Stimulated activated CD8-positive, alpha-beta memory T cell treated with anti-CD3 and anti-CD28 coated beads, Interleukin-7, amount 100 ng/mL, for 24 hours (primary cell): ENCODE results near the gene TRPV5.

ENCODE experiments used
- DNase-seq: peaks from one replicate; pipeline ENCODE4 v3.0.0-alpha.2; 2020; ENCODE audit warnings: low read depth

The TRPV5 gene

DNA sequence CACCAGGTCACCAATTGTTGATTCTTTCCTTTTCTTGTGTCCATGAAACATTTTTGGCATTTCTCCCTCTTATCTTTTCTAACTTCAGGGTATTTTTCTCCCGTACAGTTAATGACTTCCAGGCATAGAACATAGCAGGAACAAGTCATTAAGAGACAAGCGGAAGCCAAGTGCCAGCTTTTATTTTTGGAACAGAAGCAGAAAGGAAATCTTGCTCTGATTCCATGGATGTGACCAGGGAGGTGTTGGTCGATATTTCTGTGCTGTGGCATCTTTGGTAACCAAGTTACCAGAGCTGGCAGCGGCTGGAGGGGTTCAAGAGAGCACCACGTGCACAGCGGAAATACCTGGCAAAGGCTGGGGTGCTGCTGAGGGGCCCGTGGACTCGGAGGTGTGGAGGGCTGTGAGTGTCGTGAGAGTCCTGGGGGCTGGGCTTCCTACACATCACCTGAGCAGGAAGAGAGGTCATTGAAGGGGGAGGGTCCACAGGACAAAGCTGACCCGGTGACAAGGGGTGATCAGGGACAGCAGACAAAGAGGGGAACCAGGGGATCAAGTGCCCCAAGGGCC, 7.5 kb upstream of the TRPV5 start:
- DNase-seq = no peak

DNA sequence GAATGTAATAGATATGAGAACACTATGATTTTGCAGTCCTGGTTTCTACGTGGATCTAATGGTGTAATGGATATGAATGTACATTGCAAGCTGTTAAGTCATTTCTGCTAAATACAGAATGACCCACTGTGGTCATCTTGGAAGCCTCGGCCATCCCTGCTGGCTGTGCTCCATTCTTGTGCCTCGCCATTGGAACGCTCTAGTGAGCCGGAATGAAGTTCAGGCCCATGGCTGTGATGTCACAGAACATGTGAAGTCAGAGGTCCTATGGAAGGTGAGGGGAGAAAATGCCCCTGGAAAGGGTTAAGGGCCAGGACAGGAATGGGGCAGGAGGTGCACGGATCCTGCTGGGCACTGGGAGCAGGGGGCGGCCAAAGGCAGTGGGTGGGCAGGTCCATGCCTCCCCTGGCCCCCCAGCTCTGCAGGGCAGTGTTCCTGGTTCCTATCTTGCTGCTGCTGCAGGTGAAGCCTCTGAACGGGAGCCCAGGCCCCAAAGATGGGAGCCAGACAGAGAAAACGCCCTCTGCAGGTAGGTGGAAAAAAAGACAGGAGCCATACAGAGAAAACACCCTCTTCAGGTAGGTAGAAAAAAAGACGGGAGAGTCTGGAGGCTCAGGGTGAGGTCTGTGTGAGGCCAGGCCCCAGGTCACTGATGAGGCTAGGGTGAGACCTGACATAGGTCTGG, 5.8 kb upstream of the TRPV5 start, which contains the start of gene LLCFC1:
TSS of gene LLCFC1 (plus strand) at position 259 of the 685 bp plus-strand sequence. CDS start at position 397, 138 bp downstream.
- no peak for DNase-seq

DNA sequence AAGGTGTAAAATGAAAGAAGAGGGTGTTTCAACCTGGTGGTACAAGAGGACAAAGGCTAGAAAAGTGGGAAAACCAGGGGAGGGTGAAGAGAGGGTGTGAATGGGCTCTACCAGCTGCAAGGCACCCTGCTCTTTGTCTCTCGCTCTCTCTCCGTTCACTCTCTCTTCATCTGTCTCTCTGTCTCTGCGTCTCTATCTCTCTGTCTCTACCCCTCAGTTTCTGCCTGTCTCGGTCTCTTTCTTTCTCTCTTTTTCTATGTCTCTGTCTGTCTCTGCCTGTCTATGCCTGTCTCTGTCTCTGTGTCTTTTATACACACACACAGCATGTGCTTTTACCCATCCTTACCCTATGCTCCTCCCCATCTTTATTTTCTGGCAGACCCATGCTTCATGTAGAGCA, 5.1 kb upstream of the TRPV5 start:
- DNase-seq = no peak

DNA sequence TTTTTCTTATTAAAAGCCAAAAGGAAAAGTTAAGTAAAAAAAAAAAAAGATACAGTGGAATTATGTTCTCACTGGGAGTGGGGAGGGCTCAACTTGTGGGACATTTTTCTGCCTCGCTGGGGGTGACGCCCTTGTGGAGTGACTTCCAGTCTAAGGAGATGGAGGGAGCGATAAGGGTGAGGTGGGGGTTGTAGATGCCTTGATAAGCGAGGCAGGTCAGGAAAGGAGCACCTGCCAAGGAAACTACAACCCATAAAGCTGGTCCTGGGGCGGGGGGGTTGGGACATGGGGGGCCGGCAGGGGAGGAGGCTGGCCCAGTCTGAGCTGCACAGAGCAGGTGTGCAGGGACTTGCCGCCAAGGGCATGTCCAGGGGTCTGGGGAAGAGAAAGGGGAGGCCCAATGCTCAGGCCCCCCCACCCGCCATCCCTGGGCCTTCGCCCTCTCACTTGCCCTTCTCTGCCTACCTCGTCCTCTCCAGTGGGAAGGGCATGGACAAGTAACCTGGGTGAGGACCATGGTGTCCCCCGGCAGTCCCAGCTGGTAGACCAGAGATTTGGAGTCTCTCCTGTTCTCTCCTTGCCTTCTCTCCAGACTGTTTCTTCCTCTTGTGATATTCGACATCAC, 2.5 kb upstream of the TRPV5 start:
- no peak for DNase-seq

DNA sequence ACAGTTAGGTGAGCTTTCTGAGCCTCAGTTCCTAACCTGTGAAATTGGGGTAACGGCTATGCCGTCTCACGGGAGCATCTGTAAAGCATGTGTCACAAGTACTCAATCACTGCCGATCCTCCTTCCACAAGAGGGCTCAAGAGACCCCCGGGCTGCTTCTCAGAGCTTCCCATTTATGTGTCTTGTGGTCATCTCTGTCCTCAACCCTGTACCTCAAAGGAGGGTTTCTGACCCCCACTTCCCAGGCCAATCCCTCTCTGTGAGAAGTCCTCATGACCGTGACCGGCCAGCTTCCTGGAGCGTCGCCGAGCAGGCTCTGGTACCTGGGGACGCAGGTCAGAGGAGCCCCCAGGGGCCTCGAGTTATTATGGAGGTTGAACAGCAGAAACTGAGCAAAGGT, 510 bp upstream of the TRPV5 start:
- no peak for DNase-seq

DNA sequence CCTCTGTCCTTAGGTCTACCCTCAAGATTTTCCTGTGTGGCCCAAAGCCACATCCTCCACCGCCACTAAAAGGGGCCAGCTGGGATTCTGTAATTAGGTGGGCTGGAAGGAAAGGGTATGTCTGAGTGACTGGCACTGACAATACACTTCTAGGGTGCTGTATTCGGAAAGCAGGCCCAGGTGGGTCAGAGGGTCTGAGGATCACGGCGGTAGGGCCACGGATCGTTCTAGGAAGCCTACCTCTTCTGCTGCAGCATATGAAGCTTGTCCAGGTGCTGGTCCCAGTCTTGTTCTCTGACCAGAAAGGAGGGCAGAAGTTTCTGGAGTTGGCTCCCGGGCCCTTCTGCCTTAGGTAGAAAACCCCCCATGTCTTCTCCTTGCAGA, 462 bp downstream of the TRPV5 start:
- no peak for DNase-seq

DNA sequence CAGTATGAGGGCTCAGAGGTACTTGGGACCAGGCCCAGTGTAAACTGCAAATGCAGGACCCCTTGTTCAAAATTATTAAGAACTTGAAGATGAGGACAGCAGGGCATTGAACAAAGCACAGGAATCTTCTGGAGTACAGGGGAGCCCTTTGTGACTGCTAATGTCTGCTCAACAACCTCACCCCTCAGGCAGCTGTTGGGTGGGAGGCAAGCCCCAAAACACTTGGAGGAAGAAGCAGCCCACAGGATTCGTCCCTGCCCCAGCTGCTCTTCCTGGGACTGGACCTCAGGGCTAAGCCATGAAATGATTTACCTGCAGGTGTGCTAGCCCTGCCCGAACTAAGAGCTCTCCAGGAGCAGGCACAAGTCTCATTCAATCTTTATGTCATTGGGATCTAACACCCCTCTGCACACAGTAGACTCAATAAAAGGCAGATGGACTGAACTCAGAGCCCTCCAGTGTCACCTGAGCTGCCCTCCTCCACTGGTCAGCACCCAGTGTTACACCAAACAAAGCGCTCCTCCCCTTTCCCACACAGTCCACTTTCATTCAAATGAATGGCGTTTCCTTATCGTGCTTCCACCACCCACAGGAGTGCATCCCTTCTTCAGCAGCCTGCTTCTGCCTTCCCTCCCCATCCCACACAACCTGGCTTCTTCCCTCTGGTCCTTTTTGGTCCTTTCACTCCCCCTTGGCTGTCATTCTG, 1.0 kb downstream of the TRPV5 start:
- DNase-seq = no peak

DNA sequence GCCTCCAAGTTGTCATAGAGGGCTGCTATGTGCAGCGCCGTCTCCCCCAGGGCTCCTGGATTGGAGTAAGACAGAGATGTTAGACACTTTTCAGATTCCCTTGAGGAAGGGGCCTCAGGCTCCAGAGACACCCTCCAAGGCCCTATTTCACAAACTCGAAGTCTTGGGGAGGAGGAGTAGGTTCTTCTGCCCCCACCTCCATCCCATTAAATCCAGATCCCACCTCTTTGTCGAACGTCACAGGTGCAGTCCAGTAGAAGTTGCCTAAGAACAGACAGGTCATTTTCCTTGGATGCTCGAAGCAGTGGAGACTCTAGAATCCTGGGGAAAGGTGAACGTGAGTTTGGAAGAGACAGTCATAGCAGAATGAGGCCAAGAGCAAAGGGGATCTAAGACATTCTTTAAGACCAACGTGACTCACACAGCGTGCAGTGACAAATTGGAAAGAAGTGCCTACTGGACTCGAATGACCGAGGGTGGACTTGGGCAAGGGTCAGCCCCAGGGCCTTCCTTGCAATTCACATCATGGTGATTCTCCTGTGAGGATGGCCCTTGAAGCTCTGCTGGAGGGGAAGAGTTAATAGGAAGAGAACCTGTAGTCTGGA, 3.3 kb downstream of the TRPV5 start:
- no peak for DNase-seq

DNA sequence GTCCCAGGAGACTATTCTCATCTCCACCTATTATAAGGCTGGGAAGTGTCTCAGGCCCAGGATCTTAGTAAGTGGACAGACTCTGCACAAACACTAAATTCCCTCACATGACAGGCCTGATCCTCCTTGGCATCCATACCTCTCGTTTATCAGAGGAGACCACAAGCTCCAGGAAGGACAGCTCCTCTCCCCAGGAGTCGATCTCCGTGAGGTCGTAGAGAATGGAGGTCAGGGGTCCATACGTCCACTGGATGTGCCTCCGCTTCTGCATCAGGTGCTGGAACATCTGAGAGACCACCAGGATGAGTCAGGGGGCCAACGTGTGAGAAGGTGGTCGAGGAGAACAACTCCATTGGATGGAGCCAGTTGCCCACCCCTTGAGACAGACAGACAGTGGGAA, 5.6 kb downstream of the TRPV5 start:
- DNase-seq = no peak

DNA sequence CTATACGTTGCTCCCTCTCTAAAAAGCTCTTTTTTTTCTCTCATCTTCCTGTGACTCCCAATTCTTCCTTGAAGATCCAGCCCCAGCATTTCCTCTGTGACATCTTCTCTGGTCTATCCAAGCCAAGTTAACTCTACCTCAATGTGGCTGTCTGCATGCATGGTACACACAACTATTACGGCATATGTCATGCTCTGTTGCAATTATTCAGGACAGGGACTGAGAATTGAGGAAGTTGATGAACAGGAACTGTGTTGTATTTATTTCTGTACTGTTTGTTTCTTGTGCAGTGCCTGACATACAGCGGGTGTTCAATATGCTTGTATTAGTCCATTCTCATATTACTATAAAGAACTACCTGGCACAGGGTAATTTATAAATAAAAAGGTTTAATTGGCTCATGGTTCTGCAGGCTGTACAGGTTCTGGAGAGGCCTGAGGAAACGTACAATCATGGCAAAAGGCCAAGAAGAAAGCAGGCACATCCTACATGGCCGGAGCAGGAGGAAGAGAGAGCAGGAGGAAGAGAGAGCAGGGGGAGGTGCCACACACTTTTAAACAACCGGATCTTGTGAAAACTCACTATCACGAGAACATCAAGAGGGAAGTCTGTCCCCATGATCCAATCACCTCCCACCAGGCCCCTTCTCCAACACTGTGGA, 6.3 kb downstream of the TRPV5 start:
- no peak for DNase-seq

DNA sequence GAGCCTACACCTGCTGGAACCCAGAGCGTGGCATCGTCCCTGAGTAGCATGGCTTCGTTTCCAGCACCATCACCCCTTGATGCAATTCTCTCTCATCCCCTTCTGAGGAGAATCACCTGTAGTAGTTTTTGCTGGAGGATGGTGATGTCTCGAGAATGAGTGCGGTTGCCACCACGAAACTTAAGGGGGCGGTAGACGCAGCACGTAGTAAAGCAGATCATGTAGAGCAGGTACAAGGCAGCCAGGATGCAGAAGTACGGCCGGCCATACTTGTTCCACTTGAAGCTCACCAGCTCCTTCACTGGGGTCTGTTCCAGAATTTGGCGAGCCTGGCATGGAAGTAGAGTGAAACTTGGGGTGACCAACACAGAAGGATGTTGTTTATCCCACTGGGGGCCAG, 8.1 kb downstream of the TRPV5 start:
- no peak for DNase-seq

DNA sequence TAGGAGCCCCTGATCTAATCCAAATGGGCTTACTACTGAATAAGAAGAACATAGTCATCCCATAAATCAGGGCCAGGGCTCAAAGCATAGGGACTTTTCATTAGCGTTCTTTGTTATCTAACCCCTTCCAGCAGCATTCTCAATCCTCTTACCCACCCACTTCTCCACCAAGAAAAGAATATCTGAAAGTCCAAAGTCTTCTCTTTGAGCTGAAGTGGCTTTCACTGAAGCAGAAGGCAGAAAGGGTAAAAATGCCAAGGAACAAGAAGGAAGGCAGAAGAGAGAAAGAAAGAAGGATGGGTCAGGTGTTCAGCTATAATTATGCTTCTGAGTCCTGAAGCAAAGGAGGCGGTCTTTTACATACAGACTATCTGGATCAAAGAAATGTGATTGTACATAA, 10.2 kb downstream of the TRPV5 start:
- no peak for DNase-seq

DNA sequence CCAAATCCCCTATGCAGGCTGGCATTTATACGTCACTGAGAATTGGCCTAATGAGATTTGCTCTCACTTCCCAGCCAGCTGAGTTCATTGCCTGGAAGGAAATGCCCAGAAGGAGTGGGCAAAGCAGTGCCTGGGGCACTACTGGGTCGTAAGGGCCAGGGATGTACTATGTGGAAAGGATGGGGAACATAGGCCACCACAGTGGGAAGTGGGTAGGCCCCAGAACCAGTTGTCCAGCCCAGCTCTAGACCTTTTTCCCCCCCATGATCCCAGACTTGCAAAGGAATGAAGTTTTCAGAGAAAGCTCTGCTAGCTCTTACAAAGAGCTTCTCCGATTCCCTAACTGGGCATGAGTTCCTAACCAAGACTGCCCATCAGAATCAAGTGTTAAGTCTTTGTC, 13.9 kb downstream of the TRPV5 start:
- no peak for DNase-seq

DNA sequence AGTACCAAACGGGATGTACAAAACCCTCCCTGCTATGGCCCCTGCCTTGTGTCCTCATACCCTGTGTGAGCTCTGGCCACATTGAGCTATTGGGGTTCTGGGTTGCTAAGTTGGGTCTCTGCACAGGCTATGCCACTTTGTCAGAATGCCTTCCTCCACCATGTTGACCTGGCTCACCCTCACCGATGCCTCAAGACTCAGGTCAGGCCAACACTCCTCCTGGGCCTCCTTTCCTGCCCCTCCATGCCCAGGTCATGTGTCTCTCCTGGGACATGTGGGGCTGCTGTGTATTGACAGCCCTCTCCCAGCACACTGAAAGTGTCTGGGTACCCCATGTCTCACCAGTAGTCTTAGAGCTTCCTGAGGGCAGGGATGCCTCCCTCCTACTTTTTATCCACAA, 14.6 kb downstream of the TRPV5 start:
- DNase-seq = no peak

DNA sequence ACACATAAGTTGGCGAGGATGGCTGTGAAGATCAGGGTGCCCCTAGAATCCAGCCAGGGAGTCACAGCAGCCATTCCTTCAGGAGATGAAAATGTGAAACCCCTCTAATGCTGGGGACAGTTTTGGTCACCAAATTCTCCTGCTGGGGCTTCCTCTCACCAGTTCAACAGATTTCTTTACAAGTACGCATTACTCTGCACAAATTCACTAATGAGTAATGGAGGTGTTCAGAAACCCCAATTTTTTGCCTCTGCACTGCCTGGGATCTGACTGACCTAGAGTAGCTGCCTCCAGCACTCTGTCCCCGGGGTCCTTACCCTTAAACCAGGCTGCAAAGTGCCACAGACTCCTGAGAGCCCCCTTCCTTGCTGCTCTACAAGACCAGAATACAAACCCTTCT, 16.1 kb downstream of the TRPV5 start:
- DNase-seq = no peak

DNA sequence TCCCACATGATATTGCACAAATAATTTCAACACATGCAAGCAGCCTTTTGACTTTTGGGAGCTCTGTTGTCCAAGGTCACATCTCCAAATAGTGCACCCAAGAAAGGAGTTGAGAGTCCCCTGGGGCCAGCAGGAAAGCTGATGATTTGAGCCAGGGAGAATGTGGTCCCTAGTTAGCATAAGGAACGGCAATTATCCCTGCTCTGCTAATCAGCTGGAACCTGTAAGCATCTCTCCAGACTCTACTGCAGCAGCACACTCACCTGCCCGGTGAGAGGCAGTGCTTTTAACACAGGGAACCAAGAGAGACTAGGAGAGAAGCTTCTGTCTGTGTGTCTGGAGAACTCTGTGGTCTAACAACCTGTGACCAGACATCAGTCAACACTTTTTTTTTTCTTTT, 17.0 kb downstream of the TRPV5 start:
- DNase-seq = no peak

DNA sequence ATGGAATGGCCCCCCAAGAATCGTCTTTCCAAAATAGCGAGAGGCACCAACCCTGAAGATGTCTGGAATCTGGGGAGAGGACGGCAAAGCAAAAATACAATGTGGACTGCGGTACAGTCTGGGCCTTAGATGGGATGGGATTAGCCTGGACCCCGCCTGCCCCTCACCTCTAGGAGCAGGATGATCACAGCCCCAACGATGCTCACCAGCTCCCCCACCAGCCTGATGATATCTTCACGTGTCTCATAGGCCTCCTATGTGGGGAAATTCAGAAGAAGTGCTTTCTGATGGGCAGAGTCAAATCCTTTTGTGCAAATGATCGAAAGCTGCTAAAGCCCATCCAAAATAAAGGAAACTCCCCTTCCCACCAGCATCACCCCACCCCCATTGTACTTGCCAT, 18.2 kb downstream of the TRPV5 start:
- DNase-seq = no peak

DNA sequence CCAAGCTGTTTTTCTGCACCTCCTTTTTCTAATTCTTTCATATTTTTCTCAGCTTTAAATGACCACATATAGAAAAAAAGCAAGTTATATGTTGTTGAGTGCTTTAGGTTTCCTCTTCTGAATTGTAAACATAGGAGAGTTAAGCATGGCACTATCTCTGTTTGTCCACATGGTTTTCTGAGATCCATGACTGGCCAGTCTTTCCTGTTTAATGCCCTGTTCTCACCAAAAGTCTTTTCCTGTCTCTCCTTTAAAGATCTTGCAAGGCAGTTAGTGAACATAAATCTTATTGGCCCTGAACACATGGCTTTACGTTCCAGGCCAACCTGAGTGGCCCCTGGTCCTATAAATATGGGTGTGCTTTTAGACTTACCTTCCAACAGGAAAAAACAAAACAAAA, 19.4 kb downstream of the TRPV5 start:
- DNase-seq = no peak

DNA sequence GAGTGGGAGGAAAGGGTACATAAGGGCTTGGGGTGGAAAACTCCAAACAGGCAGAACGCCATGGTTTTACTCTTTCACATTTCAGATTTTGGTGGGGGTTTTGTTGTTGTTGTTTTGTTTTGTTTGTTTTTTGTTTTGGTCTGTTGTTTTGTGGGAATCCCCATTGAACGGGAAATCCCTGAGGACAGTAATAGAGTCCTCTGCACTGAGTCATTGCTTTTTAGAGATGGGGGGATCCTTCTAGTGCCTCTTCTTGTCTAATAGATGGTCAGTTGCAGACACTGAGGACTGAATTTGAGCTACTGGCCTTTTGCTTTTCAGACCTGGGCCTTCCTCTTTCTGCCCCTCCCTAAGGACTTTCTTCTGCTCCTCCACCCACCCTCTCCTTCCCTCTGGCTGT, 20.0 kb downstream of the TRPV5 start:
- no peak for DNase-seq

DNA sequence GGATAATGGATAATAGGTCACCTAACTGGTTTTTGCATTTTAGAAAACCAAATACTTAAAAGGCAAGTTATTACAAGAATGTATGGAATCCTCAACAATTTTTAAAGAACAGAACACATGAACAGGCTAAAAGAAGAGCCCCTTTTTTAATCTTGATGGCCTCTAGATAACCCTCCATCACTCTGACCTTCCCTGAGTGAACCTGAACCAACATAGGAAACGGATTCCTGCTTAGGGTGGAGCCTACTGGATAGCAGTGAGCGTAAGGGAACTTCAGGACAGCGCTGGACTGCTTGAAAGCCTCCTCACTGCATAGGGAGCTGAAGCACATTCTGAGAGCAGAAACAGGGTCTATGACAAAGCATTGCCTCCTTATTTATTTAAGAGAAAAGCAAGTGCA, 20.5 kb downstream of the TRPV5 start:
- no peak for DNase-seq

DNA sequence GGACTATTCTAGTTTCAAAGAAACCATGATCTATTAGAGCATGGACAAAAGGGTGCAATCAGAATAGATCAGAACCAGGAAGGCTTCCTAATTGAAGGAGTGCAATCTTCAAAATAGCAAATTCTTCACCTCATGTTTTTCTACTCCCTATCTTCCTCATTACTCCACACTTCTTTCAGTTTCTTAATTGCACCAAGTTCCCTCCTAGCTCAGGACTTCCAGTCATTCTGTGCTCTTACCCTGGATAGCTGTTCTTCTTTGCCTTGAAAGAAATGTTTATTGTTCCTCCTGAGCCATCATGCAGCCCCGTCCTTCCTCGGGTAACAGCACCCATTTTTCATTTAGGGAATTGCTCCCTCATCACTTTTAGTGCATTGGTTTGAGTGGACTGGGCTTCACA, 23.1 kb downstream of the TRPV5 start:
- DNase-seq = no peak

DNA sequence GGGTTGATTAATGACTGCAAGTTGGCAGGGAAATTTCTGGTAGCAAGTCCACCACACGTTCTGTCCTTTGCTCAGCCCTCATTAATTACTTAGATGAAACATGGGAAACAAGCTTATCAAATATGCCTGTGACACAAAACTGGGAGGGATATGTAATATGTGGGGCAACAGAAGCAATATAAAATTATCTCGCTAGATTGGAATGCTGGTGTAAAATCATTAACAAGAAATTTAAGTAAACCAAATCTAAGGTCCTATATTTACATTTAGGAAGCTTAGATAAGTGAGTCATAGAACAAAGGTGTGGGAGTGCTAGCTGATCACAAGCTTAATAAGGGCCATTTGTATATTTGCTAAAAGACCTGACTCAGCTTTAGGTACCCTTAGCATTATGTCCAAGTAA, 23.5 kb downstream of the TRPV5 start:
- no peak for DNase-seq
